Sigmoid colon (tissue), 4 donors: ENCODE measurements around the gene PPP1R12A.

Source experiments
- POLR2A ChIP-seq, 2 donors: fragments of 450-650 bp; IDR thresholded peaks; one replicate each; pipeline ENCODE4 v1.6.1; 2016; ENCODE audit warnings: antibody characterized with exemption in 2 of 2, mild to moderate bottlenecking in 2 of 2, moderate library complexity in 2 of 2
- POLR2AphosphoS5 ChIP-seq, 4 donors: sonication (generic); formaldehyde crosslinking; IDR thresholded peaks; one replicate each; pipeline ENCODE4 v1.6.1; 2017; ENCODE audit warnings: antibody characterized with exemption in 4 of 4

- no peak for TF ChIP-seq POLR2AphosphoS5 (IDR thresholded peaks at IDR 0.05)
- no peak for TF ChIP-seq POLR2A (IDR thresholded peaks at IDR 0.05)
Observed at GRCh38 chr12:79874665-79875064, 60.2 kb downstream of the PPP1R12A start.
